ENCODE data around the gene MAML3.
A peak's percentile ranks its signal among the peaks of the same experiment; 100 is the strongest.

The MAML3 gene

GRCh38 chr4:139900964-139901376 lies 253.0 kb downstream of the MAML3 start:
- no peak for DNase-seq (ENCODE audit: low read depth)

- DNase-seq (ENCODE audit: low read depth) = no peak
Measured at GRCh38 chr4:139899346-139899745, 254.6 kb downstream of the MAML3 start.

- DNase-seq (ENCODE audit: low read depth) = no peak
Measured at GRCh38 chr4:139898293-139898692, 255.7 kb downstream of the MAML3 start.

- DNase-seq (ENCODE audit: low read depth) = no peak
Measured at GRCh38 chr4:139896091-139896604, 257.8 kb downstream of the MAML3 start.

- no peak for DNase-seq (ENCODE audit: low read depth)
Measured at GRCh38 chr4:139893801-139894200, 260.2 kb downstream of the MAML3 start.

- no peak for DNase-seq (ENCODE audit: low read depth)
Measured at GRCh38 chr4:139892973-139893736, 260.8 kb downstream of the MAML3 start.

GRCh38 chr4:139890816-139891215 lies 263.2 kb downstream of the MAML3 start:
- DNase-seq (ENCODE audit: low read depth) = peak; percentile 34

GRCh38 chr4:139889901-139890300 lies 264.1 kb downstream of the MAML3 start:
- DNase-seq (ENCODE audit: low read depth) = no peak

- no peak for DNase-seq (ENCODE audit: low read depth)
Measured at GRCh38 chr4:139889264-139889663, 264.7 kb downstream of the MAML3 start.

- no peak for DNase-seq (ENCODE audit: low read depth)
Measured at GRCh38 chr4:139887962-139888735, 265.8 kb downstream of the MAML3 start.

- DNase-seq (ENCODE audit: low read depth) = no peak
Measured at GRCh38 chr4:139887376-139887802, 266.6 kb downstream of the MAML3 start.

GRCh38 chr4:139886798-139887197 lies 267.2 kb downstream of the MAML3 start:
- no peak for DNase-seq (ENCODE audit: low read depth)

GRCh38 chr4:139884438-139884837 lies 269.5 kb downstream of the MAML3 start:
- no peak for DNase-seq (ENCODE audit: low read depth)

- DNase-seq (ENCODE audit: low read depth) = no peak
Measured at GRCh38 chr4:139880841-139881240, 273.1 kb downstream of the MAML3 start.

- no peak for DNase-seq (ENCODE audit: low read depth)
Measured at GRCh38 chr4:139878050-139878449, 275.9 kb downstream of the MAML3 start.

- DNase-seq (ENCODE audit: low read depth) = no peak
Measured at GRCh38 chr4:139876337-139876941, 277.5 kb downstream of the MAML3 start.

GRCh38 chr4:139875411-139875825 lies 278.6 kb downstream of the MAML3 start:
- DNase-seq (ENCODE audit: low read depth) = no peak

- peak; percentile 50 for DNase-seq (ENCODE audit: low read depth)
Measured at GRCh38 chr4:139873111-139873860, 280.7 kb downstream of the MAML3 start.

GRCh38 chr4:139872274-139872673 lies 281.7 kb downstream of the MAML3 start:
- peak; percentile 91 for DNase-seq (ENCODE audit: low read depth)

GRCh38 chr4:139869810-139870209 lies 284.2 kb downstream of the MAML3 start:
- no peak for DNase-seq (ENCODE audit: low read depth)

- no peak for DNase-seq (ENCODE audit: low read depth)
Measured at GRCh38 chr4:139866276-139866962, 287.6 kb downstream of the MAML3 start.

All from GM04503 (cell line).